Measurements from ENCODE around the gene CFAP77. TPM values are rescaled to one million over a fixed set of nuclear protein-coding genes. Genes with fewer than 3 reads are reported as not detected.

CFAP77 gene
- total RNA-seq, 1 experiment from 2014 or later = not detected

DNA sequence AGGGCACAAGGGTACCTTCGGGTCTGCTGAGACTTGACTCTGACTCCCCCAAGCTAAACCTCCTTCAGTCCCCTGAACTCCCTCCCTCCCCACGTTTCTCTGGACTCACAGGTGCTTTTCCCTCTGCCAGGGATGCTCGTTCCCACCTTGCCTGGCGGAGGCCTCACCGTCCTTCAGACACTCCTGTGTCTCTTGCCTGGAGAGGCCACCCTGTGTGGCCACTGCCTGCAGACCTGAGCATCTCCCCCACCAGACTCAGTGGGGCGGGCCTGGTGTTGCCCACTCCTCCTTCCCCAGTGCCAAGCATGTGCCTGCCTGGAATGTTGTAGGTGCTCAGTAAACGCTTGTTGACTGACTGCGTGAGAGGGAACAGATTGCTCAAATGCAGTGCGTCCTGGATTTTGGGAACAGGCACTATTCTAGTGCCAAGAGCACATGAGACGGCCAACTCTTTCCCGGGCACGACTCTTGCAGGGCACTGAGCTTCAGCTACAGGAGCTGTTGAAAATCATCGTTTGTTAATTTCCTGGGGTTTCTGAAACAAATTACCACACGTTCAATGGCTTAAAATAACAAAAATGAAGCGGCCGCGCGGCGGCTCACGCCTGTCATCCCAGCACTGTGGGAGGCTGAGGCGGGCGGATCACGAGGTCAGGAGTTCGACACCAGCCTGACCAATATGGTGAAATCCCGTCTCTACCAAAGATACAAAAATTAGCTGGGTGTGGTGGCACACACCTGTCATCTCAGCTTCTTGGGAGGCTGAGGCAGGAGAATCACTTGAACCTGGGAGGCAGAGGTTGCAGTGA lies 101.4 kb downstream of the CFAP77 start:
- no peak for DNase-seq (ENCODE audit: low spot score)
- ChIA-PET POLR2A (ENCODE audit: low non-redundant PET) (no interaction called here), CTCF (no interaction called here)
- H3K36me3 ChIP-seq (ENCODE audit: insufficient read depth, low read length, poor library complexity, severe bottlenecking) = no peaks in the 10 kb centered on the region
- no peak overlapping the region for H3K27ac ChIP-seq (ENCODE audit: low read depth, low read length, poor library complexity, severe bottlenecking)
- intact Hi-C loops (cut with micrococcal nuclease; ENCODE audit: unreplicated experiment) = no loop called here
- no TSS peak for BruUV-seq (replicated peaks)
- no peaks in the 10 kb centered on the region for H3K9me3 ChIP-seq (ENCODE audit: low read depth, low read length, poor library complexity, severe bottlenecking)
- TF ChIP-seq, protein P1, sequence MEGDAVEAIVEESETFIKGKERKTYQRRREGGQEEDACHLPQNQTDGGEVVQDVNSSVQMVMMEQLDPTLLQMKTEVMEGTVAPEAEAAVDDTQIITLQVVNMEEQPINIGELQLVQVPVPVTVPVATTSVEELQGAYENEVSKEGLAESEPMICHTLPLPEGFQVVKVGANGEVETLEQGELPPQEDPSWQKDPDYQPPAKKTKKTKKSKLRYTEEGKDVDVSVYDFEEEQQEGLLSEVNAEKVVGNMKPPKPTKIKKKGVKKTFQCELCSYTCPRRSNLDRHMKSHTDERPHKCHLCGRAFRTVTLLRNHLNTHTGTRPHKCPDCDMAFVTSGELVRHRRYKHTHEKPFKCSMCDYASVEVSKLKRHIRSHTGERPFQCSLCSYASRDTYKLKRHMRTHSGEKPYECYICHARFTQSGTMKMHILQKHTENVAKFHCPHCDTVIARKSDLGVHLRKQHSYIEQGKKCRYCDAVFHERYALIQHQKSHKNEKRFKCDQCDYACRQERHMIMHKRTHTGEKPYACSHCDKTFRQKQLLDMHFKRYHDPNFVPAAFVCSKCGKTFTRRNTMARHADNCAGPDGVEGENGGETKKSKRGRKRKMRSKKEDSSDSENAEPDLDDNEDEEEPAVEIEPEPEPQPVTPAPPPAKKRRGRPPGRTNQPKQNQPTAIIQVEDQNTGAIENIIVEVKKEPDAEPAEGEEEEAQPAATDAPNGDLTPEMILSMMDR (conservative IDR thresholded peaks at IDR 0.05; ENCODE audit: low read depth, low read length) = no peak
- TF ChIP-seq EZH2 (IDR thresholded peaks at IDR 0.05; ENCODE audit: borderline replicate concordance, low read depth, low read length, poor library complexity, severe bottlenecking) = no peak
- H3K27me3 ChIP-seq (replicated peaks; ENCODE audit: insufficient read depth, low read depth, low read length, poor library complexity) = peaks cover 21% of the 10 kb centered on the region
- no peaks in the 10 kb centered on the region for H3K4me1 ChIP-seq (ENCODE audit: insufficient read depth, low read length, poor library complexity, severe bottlenecking)
- no peak overlapping the region for H3K4me3 ChIP-seq (ENCODE audit: low read depth, low read length, poor library complexity, severe bottlenecking)

DNA sequence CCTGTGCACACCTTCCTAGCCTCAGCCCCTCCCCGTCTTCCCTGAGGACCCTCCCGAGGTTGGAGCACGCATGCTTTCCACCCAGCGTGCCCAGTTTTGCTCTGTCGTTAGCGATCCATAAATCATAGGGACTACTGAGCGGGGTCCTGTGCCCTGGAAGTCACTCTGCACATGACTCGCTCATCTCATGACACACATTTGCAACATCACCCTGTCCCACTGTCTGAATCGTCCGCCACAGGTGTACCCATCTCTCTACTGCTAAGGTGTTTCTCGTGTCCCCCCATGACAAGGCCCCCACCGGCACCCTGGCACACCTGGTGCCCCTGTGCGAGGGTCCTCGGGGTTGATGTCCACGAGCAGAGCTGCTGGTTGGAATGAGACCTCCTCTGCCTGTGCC lies 103.4 kb downstream of the CFAP77 start:
- H3K27me3 ChIP-seq (replicated peaks; ENCODE audit: insufficient read depth, low read depth, low read length, poor library complexity) = peaks cover 41% of the 10 kb centered on the region
- CTCF ChIA-PET = no interaction called here
- no TSS peak for BruUV-seq (replicated peaks)

DNA sequence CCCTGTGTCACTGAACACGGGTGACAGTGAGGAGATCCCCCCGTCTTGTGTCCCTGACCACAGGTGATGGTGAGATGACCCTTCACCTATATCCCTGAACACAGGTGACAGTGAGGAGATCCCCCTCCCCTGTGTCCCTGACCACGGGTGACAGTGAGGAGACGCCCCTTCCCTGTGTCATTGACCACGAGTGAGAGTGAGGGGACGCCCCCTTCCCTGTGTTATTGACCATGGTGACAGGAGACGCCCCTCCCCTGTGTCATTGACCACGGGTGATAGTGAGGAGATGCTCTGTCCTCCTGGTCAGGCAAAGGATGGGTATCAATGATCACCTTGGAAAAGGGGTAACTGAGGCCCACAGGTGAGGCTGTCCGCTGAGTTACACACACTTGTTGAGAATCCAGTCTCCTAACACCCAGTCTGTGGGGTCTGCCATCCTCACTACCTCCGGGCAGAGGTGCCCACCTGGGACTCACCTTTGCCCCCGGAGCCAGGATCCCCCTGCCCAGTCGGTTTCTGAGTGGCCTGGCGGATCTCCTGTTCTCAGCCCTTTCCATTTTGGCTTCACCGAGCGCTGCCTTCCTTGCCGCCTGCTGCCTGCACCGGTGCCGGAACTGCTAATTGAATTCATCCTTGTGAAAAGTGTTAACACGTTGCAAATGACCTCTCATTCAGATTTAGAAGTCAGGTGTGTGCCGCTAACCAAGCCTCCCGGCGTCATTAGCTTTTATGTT lies 104.2 kb downstream of the CFAP77 start:
- no peak for TF ChIP-seq EZH2 (IDR thresholded peaks at IDR 0.05; ENCODE audit: borderline replicate concordance, low read depth, low read length, poor library complexity, severe bottlenecking)
- TF ChIP-seq, protein P1 (conservative IDR thresholded peaks at IDR 0.05; ENCODE audit: low read depth, low read length) = no peak
- H3K4me3 ChIP-seq (ENCODE audit: low read depth, low read length, poor library complexity, severe bottlenecking) = no peak overlapping the region
- CTCF ChIA-PET = no interaction called here
- no peaks in the 10 kb centered on the region for H3K4me1 ChIP-seq (ENCODE audit: insufficient read depth, low read length, poor library complexity, severe bottlenecking)
- H3K27ac ChIP-seq (ENCODE audit: low read depth, low read length, poor library complexity, severe bottlenecking) = no peak overlapping the region
- no TSS peak for BruUV-seq (replicated peaks)
- H3K36me3 ChIP-seq (ENCODE audit: insufficient read depth, low read length, poor library complexity, severe bottlenecking) = no peaks in the 10 kb centered on the region
- H3K9me3 ChIP-seq (ENCODE audit: low read depth, low read length, poor library complexity, severe bottlenecking) = no peaks in the 10 kb centered on the region
- peaks cover 44% of the 10 kb centered on the region for H3K27me3 ChIP-seq (replicated peaks; ENCODE audit: insufficient read depth, low read depth, low read length, poor library complexity)
- POLR2A ChIA-PET (ENCODE audit: low non-redundant PET) = no interaction called here
- no peak for DNase-seq (ENCODE audit: low spot score)
- intact Hi-C loops (cut with micrococcal nuclease; ENCODE audit: unreplicated experiment) = no loop called here

More for the DNA sequence above, 103.4 kb downstream of the CFAP77 start:
- Histone ChIP-seq H3K4me3 (ENCODE audit: low read depth, low read length, poor library complexity, severe bottlenecking) (no peak overlapping the region), H3K36me3 (ENCODE audit: insufficient read depth, low read length, poor library complexity, severe bottlenecking) (no peaks in the 10 kb centered on the region), H3K9me3 (ENCODE audit: low read depth, low read length, poor library complexity, severe bottlenecking) (no peaks in the 10 kb centered on the region), H3K4me1 (ENCODE audit: insufficient read depth, low read length, poor library complexity, severe bottlenecking) (no peaks in the 10 kb centered on the region), H3K27ac (ENCODE audit: low read depth, low read length, poor library complexity, severe bottlenecking) (no peak overlapping the region)
- no peak for DNase-seq (ENCODE audit: low spot score)
- TF ChIP-seq EZH2 (IDR thresholded peaks at IDR 0.05; ENCODE audit: borderline replicate concordance, low read depth, low read length, poor library complexity, severe bottlenecking) = no peak
- TF ChIP-seq, protein P1 (conservative IDR thresholded peaks at IDR 0.05; ENCODE audit: low read depth, low read length) = no peak
- intact Hi-C loops (cut with micrococcal nuclease; ENCODE audit: unreplicated experiment) = no loop called here
- POLR2A ChIA-PET (ENCODE audit: low non-redundant PET) = no interaction called here

All from A673 (cell line).